Hepatocyte (in vitro differentiated cells): ENCODE data around the gene ABHD4. TPM values are rescaled to one million over a fixed set of nuclear protein-coding genes. Genes with fewer than 3 reads are reported as not detected.

Experiments used
- DNase-seq: peaks from one replicate; pipeline ENCODE4 v3.0.0-alpha.2; 2016; ENCODE audit warnings: low spot score
- H2AFZ ChIP-seq: fragments of 200-600 bp; sonication (generic); 2 replicates; pipeline ENCODE4 v1.6.0; 2016; ENCODE audit warnings: antibody characterized with exemption, mild to moderate bottlenecking
- H3K27ac ChIP-seq: fragments of 200-600 bp; sonication (generic); 2 replicates; pipeline ENCODE4 v1.5.1; 2016; ENCODE audit warnings: mild to moderate bottlenecking
- H3K27me3 ChIP-seq: fragments of 200-600 bp; sonication (generic); 2 replicates; pipeline ENCODE4 v1.6.1; 2016
- H3K36me3 ChIP-seq: fragments of 200-600 bp; sonication (generic); replicated peaks from 2 replicates; pipeline ENCODE4 v1.5.1; 2016; ENCODE audit warnings: low read depth; ENCODE audit not compliant: insufficient read depth
- H3K4me1 ChIP-seq: fragments of 200-600 bp; sonication (generic); 2 replicates; pipeline ENCODE4 v1.5.1; 2016; ENCODE audit warnings: mild to moderate bottlenecking, moderate library complexity; ENCODE audit not compliant: insufficient read depth
- H3K4me2 ChIP-seq: fragments of 200-600 bp; sonication (generic); 2 replicates; pipeline ENCODE4 v1.6.0; 2016
- H3K4me3 ChIP-seq: fragments of 200-600 bp; sonication (generic); 2 replicates; pipeline ENCODE4 v1.5.1; 2016; ENCODE audit warnings: mild to moderate bottlenecking
- H3K79me2 ChIP-seq: fragments of 200-600 bp; sonication (generic); 2 replicates; pipeline ENCODE4 v1.6.0; 2017; ENCODE audit warnings: mild to moderate bottlenecking
- H3K9me2 ChIP-seq: fragments of 200-600 bp; sonication (generic); replicated peaks from 2 replicates; pipeline ENCODE4 v1.6.0; 2017; ENCODE audit warnings: mild to moderate bottlenecking; ENCODE audit not compliant: insufficient read depth
- H3K9me3 ChIP-seq: fragments of 200-600 bp; sonication (generic); 2 replicates; pipeline ENCODE4 v1.5.1; 2016; ENCODE audit warnings: low read depth, mild to moderate bottlenecking
- H4K20me1 ChIP-seq: fragments of 200-600 bp; sonication (generic); 2 replicates; pipeline ENCODE4 v1.6.0; 2016; ENCODE audit warnings: mild to moderate bottlenecking; ENCODE audit not compliant: insufficient read depth, poor library complexity, severe bottlenecking
- CTCF ChIP-seq: fragments of 200-600 bp; sonication (generic); IDR thresholded peaks from 2 replicates; pipeline ENCODE4 v1.5.1; 2016; ENCODE audit warnings: antibody characterized with exemption, mild to moderate bottlenecking; ENCODE audit not compliant: poor library complexity
- EZH2 ChIP-seq: fragments of 200-600 bp; sonication (generic); IDR thresholded peaks from 2 replicates; pipeline ENCODE4 v1.6.1; 2016; ENCODE audit warnings: antibody characterized with exemption, mild to moderate bottlenecking, borderline replicate concordance
- EZH2phosphoT487 ChIP-seq: fragments of 200-600 bp; sonication (generic); IDR thresholded peaks from one replicate; pipeline ENCODE4 v1.6.1; 2018; ENCODE audit warnings: antibody characterized with exemption, mild to moderate bottlenecking, low read depth, moderate library complexity; ENCODE audit not compliant: unreplicated experiment, severe bottlenecking
- WGBS: methylation state at CpG from one replicate; pipeline ENCODE4 v1.1.6; 2016; ENCODE audit warnings: low lambda C conversion rate; ENCODE audit errors: missing lambda C conversion rate; 5-methylcytosine and 5-hydroxymethylcytosine counted together
- polyA plus RNA-seq: library from polyadenylated mRNA; unstranded; fragments of >200 nt; fragmentation: Nextera tagmentation; extraction: Ambion mirVana; gene quantifications from 2 replicates; pipeline ENCODE4 v1.2.1, GENCODE V29; 2016
- total RNA-seq: library from RNA; depleted of rRNA; stranded (reverse); fragments of >200 nt; gene quantifications from 2 replicates; pipeline ENCODE4 v1.2.3, GENCODE V29; 2014

Gene ABHD4
- total and polyA plus RNA-seq, 2 experiments from 2014 or later, result 30.7 to 49.8 TPM

- Histone ChIP-seq H3K27ac (no peak overlapping the region), H3K4me3 (no peak overlapping the region), H3K9me2 (no peaks in the 10 kb centered on the region), H4K20me1 (no peaks in the 10 kb centered on the region), H3K27me3 (no peaks in the 10 kb centered on the region), H3K9me3 (no peaks in the 10 kb centered on the region), H3K4me1 (no peaks in the 10 kb centered on the region), H3K4me2 (no peak overlapping the region), H2AFZ (no peak overlapping the region), H3K36me3 (no peaks in the 10 kb centered on the region), H3K79me2 (no peaks in the 10 kb centered on the region)
- WGBS, result 92% methylated on average over 2 of the region's 2 CpGs
- no peak for DNase-seq
- no peak for TF ChIP-seq CTCF
These were observed 24.2 kb downstream of the ABHD4 start for GRCh38 chr14:22622255-22622654.

- Histone ChIP-seq H3K27me3 (no peaks in the 10 kb centered on the region), H3K4me1 (no peaks in the 10 kb centered on the region), H2AFZ (no peak overlapping the region), H3K9me3 (no peaks in the 10 kb centered on the region), H3K4me2 (no peak overlapping the region), H3K27ac (no peak overlapping the region), H3K36me3 (no peaks in the 10 kb centered on the region), H4K20me1 (no peaks in the 10 kb centered on the region), H3K9me2 (no peaks in the 10 kb centered on the region), H3K4me3 (no peak overlapping the region), H3K79me2 (no peaks in the 10 kb centered on the region)
- 56% methylated on average over 2 of the region's 2 CpGs for WGBS
- TF ChIP-seq EZH2, result no peak
- TF ChIP-seq EZH2phosphoT487, result no peak
- no peak for TF ChIP-seq CTCF
- DNase-seq, result no peak
These were observed 24.9 kb downstream of the ABHD4 start for GRCh38 chr14:22623047-22623446.

GRCh38 chr14:22626590-22626989, 28.5 kb downstream of the ABHD4 start:
- DNase-seq, result no peak
- Histone ChIP-seq H3K4me2 (no peak overlapping the region), H3K36me3 (no peaks in the 10 kb centered on the region), H3K4me3 (no peak overlapping the region), H3K9me3 (no peaks in the 10 kb centered on the region), H3K9me2 (no peaks in the 10 kb centered on the region), H4K20me1 (no peaks in the 10 kb centered on the region), H2AFZ (no peak overlapping the region), H3K79me2 (no peaks in the 10 kb centered on the region), H3K27ac (no peak overlapping the region), H3K4me1 (no peaks in the 10 kb centered on the region), H3K27me3 (no peaks in the 10 kb centered on the region)
- WGBS, result 73% methylated on average over 6 of the region's 6 CpGs
- TF ChIP-seq EZH2 (no peak), CTCF (no peak), EZH2phosphoT487 (no peak)
